DND-41 (cell line): ENCODE results near the gene CPT1A.

ENCODE experiments used
- CTCF ChIP-seq: IDR thresholded peaks from 2 replicates; pipeline ENCODE4 v1.5.1; 2012; ENCODE audit warnings: borderline replicate concordance, low read length, moderate library complexity, mild to moderate bottlenecking; ENCODE audit not compliant: poor library complexity, severe bottlenecking; ENCODE audit errors: extremely low read depth
- EZH2 ChIP-seq: IDR thresholded peaks from 3 replicates; pipeline ENCODE4 v1.6.1; 2012; ENCODE audit warnings: borderline replicate concordance, low read depth, mild to moderate bottlenecking, moderate library complexity, low read length, inconsistent platforms; ENCODE audit not compliant: severe bottlenecking

- TF ChIP-seq CTCF (no peak), EZH2 (no peak)
These were observed 34.5 kb downstream of the CPT1A start for GRCh38 chr11:68806931-68807844.
